Esophagus squamous epithelium (tissue), 5 donors: Measurements from ENCODE around the gene WNT7B. TPM values are rescaled to one million over a fixed set of nuclear protein-coding genes. Genes with fewer than 3 reads are reported as not detected.

Experiments used
- DNase-seq: peaks from one replicate; lab custom pipeline; 2025; lab: John Stamatoyannopoulos, UW
- H3K27ac ChIP-seq, 4 donors: fragments of 200-600 bp; sonication (generic); one replicate each; pipeline ENCODE4 v1.5.1; 2016 to 2019; ENCODE audit warnings: mild to moderate bottlenecking in 1 of 4
- H3K27me3 ChIP-seq, 4 donors: fragments of 200-600 bp; sonication (generic); 1 replicate in 3 of 4; 2 replicates in 1 of 4; pipeline versions ENCODE4 v1.5.1 to v1.6.0; 2017 to 2021; ENCODE audit warnings: antibody characterized with exemption in 1 of 4
- H3K36me3 ChIP-seq, 3 donors: fragments of 200-600 bp; sonication (generic); one replicate each; pipeline ENCODE4 v1.5.1; 2016 to 2019
- H3K4me1 ChIP-seq, 3 donors: fragments of 200-600 bp; sonication (generic); one replicate each; pipeline ENCODE4 v1.5.1; 2017 to 2019
- H3K4me3 ChIP-seq, 4 donors: fragments of 200-600 bp; sonication (generic); 1 replicate in 3 of 4; 2 replicates in 1 of 4; pipeline ENCODE4 v1.5.1; 2016 to 2019; ENCODE audit warnings: mild to moderate bottlenecking in 2 of 4, moderate library complexity in 1 of 4
- H3K9me3 ChIP-seq, 3 donors: fragments of 200-600 bp; sonication (generic); one replicate each; pipeline ENCODE4 v1.5.1; 2016 to 2019
- CTCF ChIP-seq, 6 experiments: fragments of 450-650 bp in 4 of 6; fragments of 200-600 bp in 2 of 6; sonication (generic) in 2 of 6; IDR thresholded peaks; one replicate each; pipeline ENCODE4 v1.5.1; 2016 to 2019; ENCODE audit warnings: antibody characterized with exemption in 6 of 6, mild to moderate bottlenecking in 4 of 6, moderate library complexity in 4 of 6
- POLR2A ChIP-seq, 4 donors: fragments of 450-650 bp; IDR thresholded peaks; one replicate each; pipeline ENCODE4 v1.6.1; 2017; ENCODE audit warnings: antibody characterized with exemption in 4 of 4, mild to moderate bottlenecking in 4 of 4, moderate library complexity in 3 of 4
- WGBS, 2 donors: methylation state at CpG; one replicate each; pipeline ENCODE4 v1.1.5; 2018; 5-methylcytosine and 5-hydroxymethylcytosine counted together
- intact Hi-C: fragments of 100-400 bp; cut with DNase I; formaldehyde crosslinking; loops from one replicate; pipeline ENCODE4 v1.15.0; 2022
- total RNA-seq, 4 donors: library from RNA; depleted of rRNA; stranded (reverse); fragments of >200 nt; gene quantifications; one replicate each; pipeline ENCODE4 v1.1.0, GENCODE V29; 2016
- donor health status: DM: yes; HTN: yes; CAD: no.

WNT7B gene
- total RNA-seq, 4 donors from 2014 or later = 10.6 to 27.0 (median 16.1) TPM

GRCh38 chr22:45911601-45912271, 65.2 kb downstream of the WNT7B start:
- no peak overlapping the region for H3K4me3 ChIP-seq
- H3K4me1 ChIP-seq = peaks cover 18 to 24% (median 19%) of the 10 kb centered on the region in 3 donors
- H3K27ac ChIP-seq = peak overlapping the region in 3 of 4 donors; percentile 0 to 43 (median 28)
- H3K9me3 ChIP-seq = peaks cover 0 to 9% (median 6%) of the 10 kb centered on the region in 3 donors
- TF ChIP-seq POLR2A (IDR thresholded peaks at IDR 0.05) (no peak), CTCF (IDR thresholded peaks at IDR 0.05) (peak in 3 of 6 experiments; percentile 9 to 32 (median 13))
- 31 to 46% methylated on average over 8 to 17 of the region's 27 CpGs for WGBS, 2 donors
- H3K36me3 ChIP-seq = no peaks in the 10 kb centered on the region
- no peak for DNase-seq
- peaks cover 0 to 20% (median 0%) of the 10 kb centered on the region in 4 donors for H3K27me3 ChIP-seq
- intact Hi-C loops = no loop called here

- no peak overlapping the region for H3K4me3 ChIP-seq
- H3K27me3 ChIP-seq = peaks cover 0 to 27% (median 0%) of the 10 kb centered on the region in 4 donors
- whole genome bisulfite sequencing, 2 donors = 31 to 54% methylated on average over 12 to 16 of the region's 17 CpGs
- intact Hi-C loops = no loop called here
- no peak overlapping the region for H3K27ac ChIP-seq
- H3K9me3 ChIP-seq = peaks cover 0 to 9% (median 6%) of the 10 kb centered on the region in 3 donors
- no peaks in the 10 kb centered on the region for H3K36me3 ChIP-seq
- no peak for DNase-seq
- peaks cover 18 to 29% (median 19%) of the 10 kb centered on the region in 3 donors for H3K4me1 ChIP-seq
- TF ChIP-seq POLR2A (IDR thresholded peaks at IDR 0.05) (no peak), CTCF (IDR thresholded peaks at IDR 0.05) (no peak)
Observed at GRCh38 chr22:45910928-45911467, 66.0 kb downstream of the WNT7B start.

- DNase-seq = no peak
- Histone ChIP-seq H3K27me3 (peaks cover 0 to 36% (median 0%) of the 10 kb centered on the region in 4 donors), H3K4me1 (peaks cover 18 to 40% (median 19%) of the 10 kb centered on the region in 3 donors), H3K27ac (no peak overlapping the region), H3K36me3 (no peaks in the 10 kb centered on the region), H3K9me3 (peaks cover 0 to 2% (median 0%) of the 10 kb centered on the region in 3 donors), H3K4me3 (no peak overlapping the region)
- intact Hi-C loops = no loop called here
- 76 to 80% methylated on average over 4 of the region's 6 CpGs for WGBS, 2 donors
- TF ChIP-seq CTCF (IDR thresholded peaks at IDR 0.05) (no peak), POLR2A (IDR thresholded peaks at IDR 0.05) (no peak)
Observed at GRCh38 chr22:45908961-45909360, 68.0 kb downstream of the WNT7B start.

- H3K4me3 ChIP-seq = no peak overlapping the region
- no peaks in the 10 kb centered on the region for H3K9me3 ChIP-seq
- intact Hi-C loops = no loop called here
- DNase-seq = no peak
- H3K27ac ChIP-seq = no peak overlapping the region
- peaks cover 25 to 47% (median 28%) of the 10 kb centered on the region in 3 donors for H3K4me1 ChIP-seq
- WGBS, 2 donors = 50% methylated on average over 1 of the region's 12 CpGs; no CpG with 5 or more reads in 1 of the 2 donors
- TF ChIP-seq CTCF (IDR thresholded peaks at IDR 0.05) (no peak), POLR2A (IDR thresholded peaks at IDR 0.05) (no peak)
- no peaks in the 10 kb centered on the region for H3K36me3 ChIP-seq
- peaks cover 0 to 38% (median 0%) of the 10 kb centered on the region in 4 donors for H3K27me3 ChIP-seq
Observed at GRCh38 chr22:45907996-45908395, 69.0 kb downstream of the WNT7B start.

- no peak for DNase-seq
- Histone ChIP-seq H3K27me3 (peaks cover 0 to 39% (median 0%) of the 10 kb centered on the region in 4 donors), H3K36me3 (no peaks in the 10 kb centered on the region), H3K27ac (no peak overlapping the region), H3K4me1 (peaks cover 19 to 45% (median 24%) of the 10 kb centered on the region in 3 donors), H3K4me3 (no peak overlapping the region), H3K9me3 (no peaks in the 10 kb centered on the region)
- intact Hi-C loops = no loop called here
- WGBS, 2 donors = 83 to 87% methylated on average over 13 to 15 of the region's 15 CpGs
- TF ChIP-seq CTCF (IDR thresholded peaks at IDR 0.05) (no peak), POLR2A (IDR thresholded peaks at IDR 0.05) (no peak)
Observed at GRCh38 chr22:45907378-45907777, 69.6 kb downstream of the WNT7B start.
